ENCODE results near the gene VPS13C.

VPS13C gene

DNA sequence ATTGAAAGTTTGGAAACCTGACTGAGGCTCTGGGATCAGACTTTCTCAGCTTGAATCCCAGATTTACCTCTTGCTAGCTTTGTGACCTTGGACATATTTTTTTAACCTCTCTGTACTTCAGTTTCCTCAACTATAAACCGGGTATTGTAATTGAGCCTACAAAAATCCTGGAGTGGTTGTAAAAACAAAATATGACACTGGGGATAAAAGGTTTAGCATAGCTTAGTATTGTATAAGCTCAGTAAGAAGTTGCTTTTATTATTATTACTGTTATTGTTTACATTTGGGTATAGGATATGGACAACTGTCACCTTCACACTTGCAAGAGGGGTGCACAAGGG, 28.1 kb upstream of the VPS13C start:
- DNase-seq (ENCODE audit: low read depth) = no peak
- H3K4me3 ChIP-seq (ENCODE audit: low read depth, low read length) = no peak overlapping the region
- TF ChIP-seq, protein P1, sequence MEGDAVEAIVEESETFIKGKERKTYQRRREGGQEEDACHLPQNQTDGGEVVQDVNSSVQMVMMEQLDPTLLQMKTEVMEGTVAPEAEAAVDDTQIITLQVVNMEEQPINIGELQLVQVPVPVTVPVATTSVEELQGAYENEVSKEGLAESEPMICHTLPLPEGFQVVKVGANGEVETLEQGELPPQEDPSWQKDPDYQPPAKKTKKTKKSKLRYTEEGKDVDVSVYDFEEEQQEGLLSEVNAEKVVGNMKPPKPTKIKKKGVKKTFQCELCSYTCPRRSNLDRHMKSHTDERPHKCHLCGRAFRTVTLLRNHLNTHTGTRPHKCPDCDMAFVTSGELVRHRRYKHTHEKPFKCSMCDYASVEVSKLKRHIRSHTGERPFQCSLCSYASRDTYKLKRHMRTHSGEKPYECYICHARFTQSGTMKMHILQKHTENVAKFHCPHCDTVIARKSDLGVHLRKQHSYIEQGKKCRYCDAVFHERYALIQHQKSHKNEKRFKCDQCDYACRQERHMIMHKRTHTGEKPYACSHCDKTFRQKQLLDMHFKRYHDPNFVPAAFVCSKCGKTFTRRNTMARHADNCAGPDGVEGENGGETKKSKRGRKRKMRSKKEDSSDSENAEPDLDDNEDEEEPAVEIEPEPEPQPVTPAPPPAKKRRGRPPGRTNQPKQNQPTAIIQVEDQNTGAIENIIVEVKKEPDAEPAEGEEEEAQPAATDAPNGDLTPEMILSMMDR (conservative IDR thresholded peaks at IDR 0.05; ENCODE audit: low read depth, low read length) = no peak

DNA sequence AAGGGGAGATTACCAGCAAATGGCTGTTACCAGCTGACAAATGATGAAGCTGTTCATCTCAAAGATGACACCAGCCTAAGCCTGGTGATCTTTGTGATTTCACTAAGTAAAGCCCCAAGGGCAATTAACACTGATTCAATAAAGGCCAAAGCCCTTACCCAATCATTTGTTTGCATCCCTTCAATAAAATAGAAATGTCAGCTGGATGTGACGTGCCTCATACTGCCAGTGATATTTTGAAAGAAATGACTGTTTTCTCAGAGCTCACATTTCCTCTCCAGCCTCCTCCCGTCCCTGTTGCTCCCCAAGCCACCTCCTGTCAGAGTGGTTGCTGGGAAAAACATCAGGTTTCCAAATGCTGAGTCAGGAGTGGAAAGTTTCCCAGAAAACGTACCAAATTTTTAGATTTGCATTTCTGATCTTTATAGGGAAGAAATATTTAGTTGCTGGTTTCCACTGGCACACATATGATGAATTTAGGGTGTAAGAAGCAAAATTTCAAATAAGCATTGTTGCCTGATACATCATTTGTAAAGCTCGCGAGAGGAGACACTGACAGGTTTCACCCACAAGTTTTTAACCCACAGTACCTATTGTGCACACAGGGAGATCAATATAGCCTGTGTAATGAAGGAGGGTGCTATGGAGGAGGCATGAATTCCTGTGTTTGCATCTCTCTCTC, 27.6 kb upstream of the VPS13C start:
- peak; percentile 63 for DNase-seq (ENCODE audit: low read depth)
- no peak overlapping the region for H3K4me3 ChIP-seq (ENCODE audit: low read depth, low read length)
- TF ChIP-seq, protein P1 (conservative IDR thresholded peaks at IDR 0.05; ENCODE audit: low read depth, low read length) = no peak

DNA sequence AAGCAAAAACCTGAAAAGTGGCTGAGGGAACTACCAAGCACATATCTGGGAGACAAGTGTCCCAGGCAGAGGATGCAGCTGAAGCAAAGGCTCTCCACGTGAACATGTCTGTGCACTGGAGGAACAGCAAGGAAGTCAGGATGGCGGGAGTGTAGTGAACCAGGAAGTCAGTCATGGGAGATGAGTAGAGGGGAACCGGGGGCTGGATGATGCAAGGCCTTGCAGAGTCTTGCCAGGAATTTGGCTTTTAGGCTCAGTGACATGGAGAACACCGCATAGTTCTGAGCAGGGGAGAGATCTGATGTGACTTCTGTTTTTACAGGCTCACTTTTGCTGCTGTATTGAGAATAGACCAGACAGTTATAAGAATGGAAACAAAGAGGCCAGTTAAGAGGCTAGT, 25.5 kb upstream of the VPS13C start:
- H3K4me3 ChIP-seq (ENCODE audit: low read depth, low read length) = no peak overlapping the region
- TF ChIP-seq, protein P1 (conservative IDR thresholded peaks at IDR 0.05; ENCODE audit: low read depth, low read length) = no peak
- peak; percentile 35 for DNase-seq (ENCODE audit: low read depth)

DNA sequence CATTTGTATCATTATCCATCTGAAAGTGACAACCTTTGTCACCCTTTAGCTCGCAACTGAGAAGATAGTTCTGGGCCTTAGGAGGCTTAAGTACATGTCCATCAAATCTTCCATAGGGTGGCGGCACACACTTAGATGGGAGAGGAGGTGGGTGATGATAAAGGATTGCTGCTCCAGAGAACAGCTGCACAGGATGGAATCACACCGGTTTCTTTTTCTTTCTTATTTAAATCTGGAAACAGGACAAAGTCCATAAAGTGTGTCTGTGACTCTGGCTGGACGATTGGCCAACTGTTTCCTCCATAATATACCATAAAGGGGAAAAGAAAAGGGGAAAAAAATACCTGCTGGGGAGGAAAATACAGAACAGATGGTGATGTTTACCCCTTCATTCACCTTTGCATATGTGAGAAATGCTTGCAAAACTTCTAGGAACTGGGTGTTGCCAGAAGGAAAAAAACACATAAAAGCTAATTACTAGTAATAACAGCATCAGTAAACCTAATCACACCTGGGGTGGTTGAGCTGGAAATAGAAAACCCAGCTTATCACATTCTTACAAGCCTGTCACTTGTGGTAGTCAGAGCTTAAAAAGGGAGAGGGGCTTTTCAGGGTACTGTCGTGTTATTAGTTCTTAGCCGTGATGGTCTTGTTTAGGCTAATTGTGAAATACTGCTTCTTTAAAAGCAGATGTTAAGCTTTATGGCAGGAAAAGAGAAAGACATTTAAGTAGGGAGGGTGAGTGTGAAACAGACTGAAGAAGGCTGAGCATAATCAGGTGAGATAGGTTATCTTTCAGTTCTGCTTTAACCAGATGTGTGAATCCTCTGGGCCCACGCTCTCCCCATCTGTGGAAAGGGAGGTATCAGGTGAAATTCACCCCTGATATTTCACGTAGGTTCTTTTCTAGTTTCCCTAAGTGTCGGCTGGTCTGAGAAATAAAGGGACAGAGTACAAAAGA, 23.2 kb upstream of the VPS13C start:
- no peak for DNase-seq (ENCODE audit: low read depth)
- no peak overlapping the region for H3K4me3 ChIP-seq (ENCODE audit: low read depth, low read length)
- TF ChIP-seq, protein P1 (conservative IDR thresholded peaks at IDR 0.05; ENCODE audit: low read depth, low read length) = no peak

DNA sequence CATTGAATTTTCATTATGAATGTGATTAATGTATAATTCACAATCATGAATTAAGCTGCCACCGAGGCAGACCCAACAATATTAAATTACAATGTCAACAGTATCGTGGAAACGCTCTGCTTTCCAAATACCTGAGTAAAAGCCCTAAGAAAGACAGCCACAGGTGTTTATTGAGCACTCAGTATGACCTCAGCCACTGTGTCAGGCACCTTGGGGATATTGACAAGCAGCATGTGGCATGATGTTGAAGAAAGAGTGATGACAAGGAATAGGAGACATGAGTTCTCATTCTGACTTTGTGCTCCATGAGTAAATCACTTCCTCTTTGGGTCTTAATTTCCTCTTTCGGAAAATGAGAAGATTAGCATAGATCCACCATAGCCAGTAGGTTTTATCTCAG, 19.3 kb upstream of the VPS13C start:
- H3K4me3 ChIP-seq (ENCODE audit: low read depth, low read length) = no peak overlapping the region
- no peak for DNase-seq (ENCODE audit: low read depth)
- TF ChIP-seq, protein P1 (conservative IDR thresholded peaks at IDR 0.05; ENCODE audit: low read depth, low read length) = no peak

DNA sequence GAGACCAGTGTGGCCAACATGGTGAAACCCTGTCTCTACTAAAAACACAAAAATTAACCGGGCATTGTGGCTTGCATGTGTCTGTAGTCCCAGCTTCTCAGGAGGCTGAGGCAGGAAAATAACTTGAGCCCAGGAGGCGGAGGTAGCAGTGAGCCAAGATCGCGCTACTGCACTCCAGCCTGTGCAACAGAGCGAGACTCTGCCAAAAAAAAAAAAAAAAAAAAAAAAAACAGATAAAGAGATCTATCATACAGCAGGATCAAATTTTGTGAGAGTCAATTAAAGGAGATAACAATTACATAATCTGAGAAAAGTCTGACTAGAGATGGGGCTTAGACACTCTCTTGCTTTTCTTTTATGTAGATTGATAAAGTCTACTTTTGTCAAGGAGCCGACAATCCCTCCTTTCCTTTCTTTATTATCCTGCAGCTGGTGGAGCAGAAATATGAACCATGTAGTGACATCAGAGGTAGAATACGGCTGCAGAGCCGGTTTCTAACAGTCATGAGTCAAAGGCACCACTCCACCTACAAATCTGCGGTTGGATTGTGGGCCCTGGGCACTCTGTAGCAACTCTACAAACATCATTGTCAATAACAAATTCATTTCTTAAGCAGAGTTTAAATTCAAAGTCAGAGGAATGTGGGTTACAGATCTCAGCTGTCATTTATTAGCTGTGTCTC, 15.5 kb upstream of the VPS13C start:
- TF ChIP-seq, protein P1 (conservative IDR thresholded peaks at IDR 0.05; ENCODE audit: low read depth, low read length) = no peak
- H3K4me3 ChIP-seq (ENCODE audit: low read depth, low read length) = no peak overlapping the region
- DNase-seq (ENCODE audit: low read depth) = no peak

All from choroid plexus epithelial cell (primary cell).